Loucy (cell line): ENCODE results near the gene PLEKHG4.

ENCODE experiments used
- CTCF ChIP-seq: fragments of 200-600 bp; sonication (generic); conservative IDR thresholded peaks from 2 replicates; pipeline ENCODE4 v1.5.1; 2014; ENCODE audit warnings: mild to moderate bottlenecking, antibody characterized with exemption, low read length
- EZH2phosphoT487 ChIP-seq: fragments of 200-600 bp; IDR thresholded peaks from 2 replicates; pipeline ENCODE4 v1.6.1; 2018; ENCODE audit warnings: antibody characterized with exemption, mild to moderate bottlenecking, moderate library complexity, borderline replicate concordance

- no peak for TF ChIP-seq CTCF
- no peak for TF ChIP-seq EZH2phosphoT487
These were observed 43.3 kb upstream of the PLEKHG4 start for GRCh38 chr16:67235816-67236562.
